ENCODE data around the gene INSRR.

Gene INSRR

DNA sequence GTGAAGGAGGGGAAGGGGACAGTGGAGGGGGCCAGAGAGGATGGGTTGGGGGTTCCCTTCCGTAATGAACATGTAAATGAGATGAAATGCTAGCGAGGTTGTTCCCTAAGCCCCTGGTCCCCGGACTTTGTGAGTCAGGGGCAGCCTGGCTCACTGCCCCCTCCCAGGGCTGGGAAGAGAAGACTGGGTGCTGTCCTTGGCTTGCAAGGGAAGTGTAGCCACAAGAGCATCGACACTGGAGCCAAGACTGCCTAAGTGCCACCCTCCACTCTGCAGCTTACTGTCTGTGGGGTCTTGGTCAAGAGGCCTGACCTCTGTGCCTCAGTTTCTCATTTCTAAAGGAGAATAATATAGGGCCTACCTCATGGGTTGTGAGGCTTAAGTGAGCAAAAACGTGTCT, 35.1 kb upstream of the INSRR start:
- H3K36me3 ChIP-seq (ENCODE audit: control insufficient read depth in 2 of 2, insufficient read depth in 2 of 2, low read length in 2 of 2): no peaks in the 10 kb centered on the region
- no peaks in the 10 kb centered on the region for H3K9me3 ChIP-seq (ENCODE audit: control insufficient read depth in 2 of 2, low read length in 2 of 2)
- peak overlapping the region in 1 of 2 donors; percentile 51 for H3K9ac ChIP-seq (ENCODE audit: low read depth in 1 of 2, low read length in 2 of 2)
- H3K27ac ChIP-seq (ENCODE audit: low read depth in 2 of 2, low read length in 2 of 2): peak overlapping the region; percentile 69 to 77
- no peaks in the 10 kb centered on the region for H3K4me1 ChIP-seq (ENCODE audit: control insufficient read depth in 2 of 2, insufficient read depth in 2 of 2, low read length in 2 of 2)
- peaks cover 22 to 26% of the 10 kb centered on the region in 2 donors for H3K27me3 ChIP-seq (ENCODE audit: control insufficient read depth in 2 of 2, insufficient read depth in 2 of 2, low read length in 2 of 2)
- peak overlapping the region; percentile 20 to 53 for H3K4me3 ChIP-seq (ENCODE audit: low read length in 2 of 2)

DNA sequence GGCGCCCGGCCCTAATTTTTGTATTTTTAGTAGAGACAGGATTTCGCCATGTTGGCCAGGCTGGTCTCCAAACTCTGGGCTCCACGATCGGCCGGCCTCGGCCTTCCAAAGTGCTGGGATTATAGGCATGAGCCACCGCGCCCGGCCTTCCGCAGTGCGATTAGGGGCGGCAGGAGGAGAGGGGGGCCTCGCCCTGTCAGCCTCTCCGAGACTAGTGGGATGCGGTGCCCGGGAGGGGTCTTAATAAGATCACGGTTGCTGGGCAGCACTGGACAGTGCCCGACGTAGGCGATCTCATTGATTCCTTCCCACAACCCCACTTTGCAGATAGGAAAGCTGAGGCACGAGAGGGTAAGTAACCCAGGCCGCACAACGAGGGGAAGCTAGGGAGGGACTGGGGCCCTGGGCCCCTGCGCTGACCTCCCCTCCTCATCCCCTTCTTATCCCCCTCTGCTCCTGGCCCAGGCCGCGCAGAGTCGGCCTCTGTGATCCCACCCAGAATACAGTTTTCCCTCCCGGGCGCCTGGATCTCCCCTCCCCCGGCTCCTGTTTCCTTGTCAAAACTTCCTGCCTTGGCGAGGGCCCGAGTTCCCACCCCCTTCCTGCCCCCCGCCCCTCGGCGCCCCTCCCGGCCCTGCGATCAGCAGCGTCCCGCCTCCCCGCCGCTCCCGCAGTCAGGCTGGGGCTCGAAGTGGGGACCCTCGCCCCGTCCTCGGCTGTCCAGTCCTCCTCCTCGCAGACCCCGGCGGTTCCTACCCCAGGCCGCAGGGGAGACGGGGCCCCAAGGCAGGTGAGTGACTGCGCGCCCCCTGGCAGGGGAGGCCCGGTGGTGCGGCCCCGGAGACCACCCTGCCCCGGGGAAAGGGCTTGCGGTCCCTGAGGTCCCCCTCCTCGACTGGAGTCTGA, 34.4 kb upstream of the INSRR start, which contains the start of gene PEAR1:
PEAR1 (plus strand) TSS at position 671 of the 906 bp plus-strand sequence. CDS start 10,209 bp downstream, outside the sequence.
- H3K9me3 ChIP-seq (ENCODE audit: control insufficient read depth in 2 of 2, low read length in 2 of 2): no peaks in the 10 kb centered on the region
- H3K36me3 ChIP-seq (ENCODE audit: control insufficient read depth in 2 of 2, insufficient read depth in 2 of 2, low read length in 2 of 2): no peaks in the 10 kb centered on the region
- H3K4me3 ChIP-seq (ENCODE audit: low read length in 2 of 2): peak within 1 kb of the TSS; percentile 41 to 53
- no peaks in the 10 kb centered on the region for H3K4me1 ChIP-seq (ENCODE audit: control insufficient read depth in 2 of 2, insufficient read depth in 2 of 2, low read length in 2 of 2)
- peaks cover 19 to 26% of the 10 kb centered on the region in 2 donors for H3K27me3 ChIP-seq (ENCODE audit: control insufficient read depth in 2 of 2, insufficient read depth in 2 of 2, low read length in 2 of 2)
- H3K27ac ChIP-seq (ENCODE audit: low read depth in 2 of 2, low read length in 2 of 2): peak within 1 kb of the TSS; percentile 69 to 77
- peak within 1 kb of the TSS in 1 of 2 donors; percentile 51 for H3K9ac ChIP-seq (ENCODE audit: low read depth in 1 of 2, low read length in 2 of 2)

DNA sequence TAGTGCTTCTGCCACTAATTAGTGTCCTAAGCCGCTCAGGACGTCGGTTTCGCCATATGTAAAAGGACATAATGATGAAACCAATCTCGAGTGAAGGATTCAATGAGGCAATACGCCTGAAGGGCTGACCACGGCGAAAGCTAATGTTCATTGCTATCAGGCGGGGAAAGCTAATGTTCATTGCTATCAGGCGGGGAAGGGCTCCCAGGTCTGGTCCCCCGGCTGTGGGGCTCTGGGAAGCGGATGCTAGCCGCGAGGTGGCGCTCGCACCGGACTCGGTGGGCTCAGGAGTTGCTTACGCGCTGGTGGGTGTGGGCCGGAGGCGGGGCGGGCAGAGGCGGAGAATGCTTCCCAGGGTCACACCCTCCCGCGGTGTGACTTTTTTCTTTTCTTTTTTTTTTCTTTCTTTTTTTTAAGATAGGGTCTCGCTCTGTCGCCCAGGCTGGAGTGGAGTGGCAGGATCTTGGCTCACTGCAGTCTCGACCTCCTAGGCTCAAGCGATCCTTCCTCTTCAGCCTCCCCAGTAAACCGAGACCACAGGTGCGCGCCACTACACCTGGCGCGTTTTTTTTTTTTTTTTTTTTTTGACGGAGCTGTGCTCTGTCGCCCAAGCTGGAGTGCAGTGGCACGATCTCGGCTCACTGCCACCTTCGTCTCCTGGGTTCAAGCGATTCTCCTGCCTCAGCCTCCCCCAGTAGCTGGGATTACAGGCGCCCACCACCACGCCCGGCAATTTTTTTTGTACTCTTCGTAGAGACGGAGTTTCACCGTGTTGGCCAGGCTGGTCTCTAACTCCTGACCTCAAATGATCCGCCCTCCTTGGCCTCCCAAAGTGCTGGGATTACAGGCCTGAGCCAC, 33.5 kb upstream of the INSRR start:
- H3K4me3 ChIP-seq (ENCODE audit: low read length in 2 of 2): peak overlapping the region; percentile 32 to 41
- no peaks in the 10 kb centered on the region for H3K4me1 ChIP-seq (ENCODE audit: control insufficient read depth in 2 of 2, insufficient read depth in 2 of 2, low read length in 2 of 2)
- H3K9me3 ChIP-seq (ENCODE audit: control insufficient read depth in 2 of 2, low read length in 2 of 2): no peaks in the 10 kb centered on the region
- no peaks in the 10 kb centered on the region for H3K36me3 ChIP-seq (ENCODE audit: control insufficient read depth in 2 of 2, insufficient read depth in 2 of 2, low read length in 2 of 2)
- no peak overlapping the region for H3K27ac ChIP-seq (ENCODE audit: low read depth in 2 of 2, low read length in 2 of 2)
- no peak overlapping the region for H3K9ac ChIP-seq (ENCODE audit: low read depth in 1 of 2, low read length in 2 of 2)
- H3K27me3 ChIP-seq (ENCODE audit: control insufficient read depth in 2 of 2, insufficient read depth in 2 of 2, low read length in 2 of 2): peaks cover 19 to 26% of the 10 kb centered on the region in 2 donors

DNA sequence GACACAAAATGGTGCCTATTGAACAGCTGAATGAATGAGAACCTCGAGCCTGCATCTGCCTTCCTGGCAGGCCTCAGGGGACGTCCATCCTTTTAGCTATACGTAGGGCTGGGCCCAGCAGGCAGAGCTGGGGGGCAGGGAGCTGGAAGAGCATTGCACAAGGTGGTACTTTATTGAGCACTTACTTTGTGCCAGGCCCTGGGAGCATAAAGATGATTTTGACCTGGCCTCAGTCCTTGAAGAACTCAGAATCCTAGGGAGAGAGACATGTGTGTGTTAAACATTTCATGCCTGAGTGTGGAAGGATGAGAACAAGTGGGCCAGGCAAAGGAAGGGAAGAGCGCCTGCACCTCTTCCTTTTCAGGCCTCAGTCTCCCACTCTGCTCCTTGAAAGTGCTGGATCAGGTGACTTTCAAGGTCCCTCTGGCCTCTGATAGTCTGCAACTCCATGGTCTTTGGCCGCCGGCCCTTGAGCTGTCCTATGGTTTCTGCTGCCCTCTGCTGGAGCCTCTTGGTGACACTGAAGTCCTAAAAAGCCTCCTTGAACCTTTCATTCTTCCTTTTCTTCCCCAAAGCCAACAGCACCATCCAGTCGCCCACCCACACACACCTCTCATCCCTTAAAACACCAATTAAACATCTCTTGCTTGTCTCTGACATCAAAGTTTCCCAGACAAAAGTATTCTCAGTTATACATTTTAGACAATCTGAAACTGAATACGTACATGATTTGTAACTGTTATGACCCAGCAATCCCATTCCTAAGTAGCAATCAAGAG, 31.1 kb upstream of the INSRR start:
- Histone ChIP-seq H3K27ac (ENCODE audit: low read depth in 2 of 2, low read length in 2 of 2) (no peak overlapping the region), H3K36me3 (ENCODE audit: control insufficient read depth in 2 of 2, insufficient read depth in 2 of 2, low read length in 2 of 2) (no peaks in the 10 kb centered on the region), H3K27me3 (ENCODE audit: control insufficient read depth in 2 of 2, insufficient read depth in 2 of 2, low read length in 2 of 2) (peaks cover 20 to 35% of the 10 kb centered on the region in 2 donors), H3K9me3 (ENCODE audit: control insufficient read depth in 2 of 2, low read length in 2 of 2) (no peaks in the 10 kb centered on the region), H3K4me3 (ENCODE audit: low read length in 2 of 2) (no peak overlapping the region), H3K9ac (ENCODE audit: low read depth in 1 of 2, low read length in 2 of 2) (no peak overlapping the region), H3K4me1 (ENCODE audit: control insufficient read depth in 2 of 2, insufficient read depth in 2 of 2, low read length in 2 of 2) (no peaks in the 10 kb centered on the region)

DNA sequence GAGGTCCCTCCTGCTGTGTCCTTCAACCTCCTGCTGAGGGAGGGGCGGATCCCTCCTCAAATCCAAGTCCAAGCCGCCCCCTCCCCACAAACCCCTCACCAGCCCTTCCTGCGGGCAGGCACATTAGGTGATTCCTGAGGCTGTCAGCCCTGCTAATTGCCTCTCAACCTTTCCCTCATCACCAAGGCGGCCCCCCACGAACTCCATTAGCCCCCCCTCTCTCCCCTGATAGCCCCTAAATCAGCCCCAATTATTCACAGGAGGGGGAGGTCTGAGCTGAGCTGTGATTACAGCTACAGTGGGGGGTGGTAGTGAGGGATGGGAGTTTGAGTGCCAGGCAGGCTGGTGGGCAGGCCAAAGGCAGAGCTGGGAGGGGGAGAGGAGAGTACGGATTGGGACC, 28.8 kb upstream of the INSRR start:
- H3K27me3 ChIP-seq (ENCODE audit: control insufficient read depth in 2 of 2, insufficient read depth in 2 of 2, low read length in 2 of 2): peaks cover 16 to 17% of the 10 kb centered on the region in 2 donors
- H3K4me1 ChIP-seq (ENCODE audit: control insufficient read depth in 2 of 2, insufficient read depth in 2 of 2, low read length in 2 of 2): no peaks in the 10 kb centered on the region
- H3K9ac ChIP-seq (ENCODE audit: low read depth in 1 of 2, low read length in 2 of 2): no peak overlapping the region
- H3K4me3 ChIP-seq (ENCODE audit: low read length in 2 of 2): no peak overlapping the region
- no peaks in the 10 kb centered on the region for H3K9me3 ChIP-seq (ENCODE audit: control insufficient read depth in 2 of 2, low read length in 2 of 2)
- no peak overlapping the region for H3K27ac ChIP-seq (ENCODE audit: low read depth in 2 of 2, low read length in 2 of 2)
- H3K36me3 ChIP-seq (ENCODE audit: control insufficient read depth in 2 of 2, insufficient read depth in 2 of 2, low read length in 2 of 2): no peaks in the 10 kb centered on the region

DNA sequence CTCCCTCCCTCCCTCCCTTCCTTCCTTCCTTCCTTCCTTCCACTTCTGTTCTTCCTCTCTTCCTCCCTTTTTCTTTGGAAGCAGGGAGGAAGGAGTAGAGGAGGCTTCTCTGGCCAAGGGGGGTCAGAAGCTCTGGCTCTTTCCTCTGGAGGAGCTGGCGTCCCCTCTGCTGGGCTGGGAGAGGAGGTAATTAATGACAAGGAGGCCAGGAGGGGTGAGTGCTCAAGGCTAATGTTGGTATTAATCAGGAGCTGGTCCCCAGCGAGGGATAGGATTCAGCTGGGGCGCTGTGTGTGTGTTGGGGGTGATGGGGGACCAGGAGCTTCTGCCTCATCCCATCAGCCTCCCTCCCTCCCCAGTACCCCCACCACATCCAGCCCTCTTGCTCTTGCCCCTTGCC, 28.4 kb upstream of the INSRR start:
- no peaks in the 10 kb centered on the region for H3K36me3 ChIP-seq (ENCODE audit: control insufficient read depth in 2 of 2, insufficient read depth in 2 of 2, low read length in 2 of 2)
- no peaks in the 10 kb centered on the region for H3K9me3 ChIP-seq (ENCODE audit: control insufficient read depth in 2 of 2, low read length in 2 of 2)
- H3K27ac ChIP-seq (ENCODE audit: low read depth in 2 of 2, low read length in 2 of 2): no peak overlapping the region
- no peak overlapping the region for H3K4me3 ChIP-seq (ENCODE audit: low read length in 2 of 2)
- no peaks in the 10 kb centered on the region for H3K4me1 ChIP-seq (ENCODE audit: control insufficient read depth in 2 of 2, insufficient read depth in 2 of 2, low read length in 2 of 2)
- no peak overlapping the region for H3K9ac ChIP-seq (ENCODE audit: low read depth in 1 of 2, low read length in 2 of 2)
- H3K27me3 ChIP-seq (ENCODE audit: control insufficient read depth in 2 of 2, insufficient read depth in 2 of 2, low read length in 2 of 2): peaks cover 16 to 17% of the 10 kb centered on the region in 2 donors

DNA sequence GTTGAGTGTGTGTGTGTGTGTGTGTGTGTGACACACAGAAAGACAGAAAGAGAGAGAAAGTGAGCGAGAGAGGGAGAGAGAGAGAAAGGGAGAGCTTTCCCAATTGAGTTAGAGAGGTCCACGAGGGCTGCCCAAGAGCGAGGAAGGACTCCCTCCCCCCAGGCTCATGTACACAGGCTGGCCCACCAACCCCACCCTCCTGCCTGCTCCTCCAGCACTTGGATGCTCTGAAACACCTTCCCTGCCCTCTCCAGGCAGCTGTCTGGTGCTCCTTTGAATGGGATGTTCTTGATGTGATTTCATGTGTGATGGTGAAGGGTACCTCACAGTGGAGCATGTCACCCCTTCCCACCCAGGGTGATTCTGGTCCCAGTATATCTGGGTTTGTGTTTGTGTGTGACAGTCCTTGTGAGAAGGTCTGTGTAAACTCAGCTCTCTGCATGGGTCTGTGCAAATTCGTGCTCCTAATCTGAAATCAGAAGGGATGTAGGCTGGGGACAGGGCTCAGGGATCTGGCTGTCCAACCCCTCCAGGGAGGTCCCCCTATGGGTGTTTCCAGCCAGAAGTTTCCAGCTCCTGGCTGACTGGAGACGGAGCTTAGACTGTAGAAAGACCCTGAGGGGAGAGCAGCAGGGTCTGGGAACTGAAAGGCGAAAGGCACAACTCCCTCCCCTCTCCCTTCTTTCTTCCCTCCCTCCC, 27.8 kb upstream of the INSRR start:
- no peaks in the 10 kb centered on the region for H3K36me3 ChIP-seq (ENCODE audit: control insufficient read depth in 2 of 2, insufficient read depth in 2 of 2, low read length in 2 of 2)
- H3K27me3 ChIP-seq (ENCODE audit: control insufficient read depth in 2 of 2, insufficient read depth in 2 of 2, low read length in 2 of 2): peaks cover 11 to 19% of the 10 kb centered on the region in 2 donors
- no peak overlapping the region for H3K4me3 ChIP-seq (ENCODE audit: low read length in 2 of 2)
- H3K27ac ChIP-seq (ENCODE audit: low read depth in 2 of 2, low read length in 2 of 2): no peak overlapping the region
- no peak overlapping the region for H3K9ac ChIP-seq (ENCODE audit: low read depth in 1 of 2, low read length in 2 of 2)
- no peaks in the 10 kb centered on the region for H3K4me1 ChIP-seq (ENCODE audit: control insufficient read depth in 2 of 2, insufficient read depth in 2 of 2, low read length in 2 of 2)
- H3K9me3 ChIP-seq (ENCODE audit: control insufficient read depth in 2 of 2, low read length in 2 of 2): no peaks in the 10 kb centered on the region

DNA sequence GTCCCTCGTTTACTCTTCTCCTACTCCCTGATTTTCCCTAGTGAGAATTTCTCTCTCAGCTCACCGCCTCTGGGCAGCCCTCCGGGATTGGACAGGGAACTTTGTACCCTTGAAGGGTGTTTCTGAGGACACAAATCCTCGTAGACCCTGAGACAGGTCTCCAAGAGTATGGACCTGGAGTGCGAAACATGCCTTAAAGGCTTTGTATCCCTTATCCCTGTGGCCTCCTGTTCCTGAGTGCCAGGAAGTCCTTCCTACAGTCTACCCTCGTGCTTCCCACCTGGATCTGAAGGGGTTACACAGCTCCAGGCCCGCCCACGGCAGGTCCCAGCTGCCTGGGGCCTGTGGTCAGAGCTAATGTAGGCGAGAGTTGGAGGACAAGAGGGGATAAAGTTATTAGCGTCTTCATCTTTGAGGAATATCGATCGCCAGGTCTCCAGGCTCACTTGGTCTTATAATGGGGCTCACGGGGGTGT, 27.0 kb upstream of the INSRR start:
- no peaks in the 10 kb centered on the region for H3K9me3 ChIP-seq (ENCODE audit: control insufficient read depth in 2 of 2, low read length in 2 of 2)
- H3K36me3 ChIP-seq (ENCODE audit: control insufficient read depth in 2 of 2, insufficient read depth in 2 of 2, low read length in 2 of 2): no peaks in the 10 kb centered on the region
- no peak overlapping the region for H3K27ac ChIP-seq (ENCODE audit: low read depth in 2 of 2, low read length in 2 of 2)
- H3K4me3 ChIP-seq (ENCODE audit: low read length in 2 of 2): no peak overlapping the region
- H3K27me3 ChIP-seq (ENCODE audit: control insufficient read depth in 2 of 2, insufficient read depth in 2 of 2, low read length in 2 of 2): peaks cover 9 to 15% of the 10 kb centered on the region in 2 donors
- no peak overlapping the region for H3K9ac ChIP-seq (ENCODE audit: low read depth in 1 of 2, low read length in 2 of 2)
- no peaks in the 10 kb centered on the region for H3K4me1 ChIP-seq (ENCODE audit: control insufficient read depth in 2 of 2, insufficient read depth in 2 of 2, low read length in 2 of 2)

DNA sequence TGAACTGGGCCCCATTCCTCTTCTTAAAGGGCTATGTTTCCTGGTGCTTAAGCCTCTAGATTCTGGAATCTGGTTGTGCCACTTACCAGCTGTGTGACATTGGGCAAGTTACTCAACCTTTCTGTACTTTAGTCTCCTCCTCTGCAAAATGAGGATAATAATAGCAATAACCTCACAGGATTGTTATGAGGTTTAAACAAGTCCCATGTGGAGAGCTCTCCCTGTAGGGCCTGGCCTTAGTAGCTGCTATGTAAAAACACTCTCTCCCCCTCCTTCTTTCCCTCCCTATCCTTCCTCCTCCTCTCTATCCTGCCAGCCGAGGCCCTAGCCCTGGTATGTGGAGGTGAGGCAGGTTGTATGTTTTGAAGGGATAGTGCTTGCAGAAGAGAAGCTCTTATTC, 26.4 kb upstream of the INSRR start:
- Histone ChIP-seq H3K9me3 (ENCODE audit: control insufficient read depth in 2 of 2, low read length in 2 of 2) (no peaks in the 10 kb centered on the region), H3K4me1 (ENCODE audit: control insufficient read depth in 2 of 2, insufficient read depth in 2 of 2, low read length in 2 of 2) (no peaks in the 10 kb centered on the region), H3K9ac (ENCODE audit: low read depth in 1 of 2, low read length in 2 of 2) (no peak overlapping the region), H3K4me3 (ENCODE audit: low read length in 2 of 2) (no peak overlapping the region), H3K36me3 (ENCODE audit: control insufficient read depth in 2 of 2, insufficient read depth in 2 of 2, low read length in 2 of 2) (no peaks in the 10 kb centered on the region), H3K27me3 (ENCODE audit: control insufficient read depth in 2 of 2, insufficient read depth in 2 of 2, low read length in 2 of 2) (peaks cover 9 to 15% of the 10 kb centered on the region in 2 donors), H3K27ac (ENCODE audit: low read depth in 2 of 2, low read length in 2 of 2) (no peak overlapping the region)

All from mucosa of rectum (tissue), 2 donors.